Tibial artery (tissue), 4 donors: ENCODE results near the gene COPB2.

ENCODE experiments used
- DNase-seq, 2 donors: peaks; one replicate each; pipeline ENCODE4 v3.0.0-alpha.2; 2019
- H3K27ac ChIP-seq, 2 donors: fragments of 200-600 bp; sonication (generic) in 1 of 2; 1 replicate in 1 of 2; 2 replicates in 1 of 2; pipeline ENCODE4 v1.5.1; 2018 to 2019; ENCODE audit warnings: mild to moderate bottlenecking in 1 of 2
- H3K27me3 ChIP-seq, 2 donors: fragments of 200-600 bp; sonication (generic) in 1 of 2; one replicate each; pipeline versions ENCODE4 v1.5.1 to v1.6.0; 2016 to 2019
- H3K36me3 ChIP-seq, 3 donors: fragments of 200-600 bp; sonication (generic) in 2 of 3; one replicate each; pipeline ENCODE4 v1.5.1; 2016 to 2019; ENCODE audit warnings: mild to moderate bottlenecking in 2 of 3
- H3K4me1 ChIP-seq, 4 donors: fragments of 200-600 bp; sonication (generic) in 2 of 4; 1 replicate in 3 of 4; 2 replicates in 1 of 4; pipeline ENCODE4 v1.5.1; 2016 to 2019
- H3K4me3 ChIP-seq, 2 donors: fragments of 200-600 bp; sonication (generic) in 1 of 2; 1 replicate in 1 of 2; 2 replicates in 1 of 2; pipeline ENCODE4 v1.5.1; 2018 to 2019; ENCODE audit warnings: mild to moderate bottlenecking in 2 of 2
- H3K9me3 ChIP-seq, 3 donors: fragments of 200-600 bp; sonication (generic) in 1 of 3; one replicate each; pipeline ENCODE4 v1.5.1; 2016 to 2019
- CTCF ChIP-seq, 2 experiments: fragments of 200-600 bp in 1 of 2; fragments of 450-650 bp in 1 of 2; IDR thresholded peaks; one replicate each; pipeline ENCODE4 v1.5.1; 2017 to 2019; ENCODE audit warnings: antibody characterized with exemption in 2 of 2, mild to moderate bottlenecking in 1 of 2, moderate library complexity in 1 of 2
- intact Hi-C: fragments of 100-400 bp; cut with DNase I; formaldehyde crosslinking; loops from one replicate; pipeline ENCODE4 v1.15.0; 2023; ENCODE audit warnings: low total_unique reads

COPB2 gene

GRCh38 chr3:139307601-139308555 is 81.6 kb downstream of the COPB2 start:
- Histone ChIP-seq H3K9me3 (no peaks in the 10 kb centered on the region), H3K36me3 (no peaks in the 10 kb centered on the region), H3K4me1 (no peaks in the 10 kb centered on the region), H3K27me3 (no peaks in the 10 kb centered on the region), H3K27ac (no peak overlapping the region), H3K4me3 (no peak overlapping the region)
- DNase-seq: no peak
- intact Hi-C loops: no loop called here
- TF ChIP-seq CTCF (IDR thresholded peaks at IDR 0.05): no peak
